Prostate gland (tissue), 2 donors: ENCODE measurements around the gene CCDC157. TPM values are rescaled to one million over a fixed set of nuclear protein-coding genes. Genes with fewer than 3 reads are reported as not detected.
A peak's percentile ranks its signal among the peaks of the same experiment; 100 is the strongest.

Experiments used
- DNase-seq: peaks from one replicate; pipeline ENCODE4 v3.0.0-alpha.2; 2019; ENCODE audit warnings: low spot score
- H3K27ac ChIP-seq, 2 donors: fragments of 200-600 bp; sonication (generic); 2 replicates each; pipeline ENCODE4 v1.5.1; 2017 to 2019
- H3K27me3 ChIP-seq: fragments of 200-600 bp; sonication (generic); replicated peaks from 2 replicates; pipeline ENCODE4 v1.5.1; 2019; ENCODE audit not compliant: insufficient read depth
- H3K36me3 ChIP-seq, 2 donors: fragments of 200-600 bp; sonication (generic); 1 replicate in 1 of 2; 2 replicates in 1 of 2; pipeline versions ENCODE4 v1.5.1 to v1.8.1; 2017 to 2019
- H3K4me1 ChIP-seq: fragments of 200-600 bp; sonication (generic); replicated peaks from 2 replicates; pipeline ENCODE4 v1.5.1; 2019
- H3K4me3 ChIP-seq, 2 donors: fragments of 200-600 bp; sonication (generic); 2 replicates each; pipeline ENCODE4 v1.5.1; 2017 to 2019
- H3K9me3 ChIP-seq: fragments of 200-600 bp; sonication (generic); 2 replicates; pipeline ENCODE4 v1.5.1; 2017
- POLR2A ChIP-seq: fragments of 450-650 bp; IDR thresholded peaks from one replicate; pipeline ENCODE4 v1.6.1; 2016; ENCODE audit warnings: antibody characterized with exemption, mild to moderate bottlenecking
- POLR2AphosphoS5 ChIP-seq: sonication (generic); formaldehyde crosslinking; IDR thresholded peaks from one replicate; pipeline ENCODE4 v1.6.1; 2017; ENCODE audit warnings: antibody characterized with exemption
- WGBS: methylation state at CpG from one replicate; pipeline ENCODE4 v1.1.5; 2018; 5-methylcytosine and 5-hydroxymethylcytosine counted together
- intact Hi-C: fragments of 100-400 bp; cut with DNase I; formaldehyde crosslinking; loops from one replicate; pipeline ENCODE4 v1.14.2; 2022
- total RNA-seq, 2 donors: library from RNA; depleted of rRNA; stranded (reverse); fragments of >200 nt; gene quantifications; one replicate each; pipeline ENCODE4 v1.1.0, GENCODE V29; 2016
- TF ChIP-seq, protein P1 (sequence below), 4 experiments: fragments of 200-600 bp in 2 of 4; fragments of 450-650 bp in 2 of 4; sonication (generic) in 2 of 4; IDR thresholded peaks; 1 replicate in 3 of 4; 2 replicates in 1 of 4; pipeline ENCODE4 v1.5.1; 2016 to 2019; ENCODE audit warnings: antibody characterized with exemption in 4 of 4, mild to moderate bottlenecking in 2 of 4, moderate library complexity in 2 of 4

CCDC157 gene
- total RNA-seq, 2 donors from 2014 or later = 3.5 to 28.6 TPM

DNA sequence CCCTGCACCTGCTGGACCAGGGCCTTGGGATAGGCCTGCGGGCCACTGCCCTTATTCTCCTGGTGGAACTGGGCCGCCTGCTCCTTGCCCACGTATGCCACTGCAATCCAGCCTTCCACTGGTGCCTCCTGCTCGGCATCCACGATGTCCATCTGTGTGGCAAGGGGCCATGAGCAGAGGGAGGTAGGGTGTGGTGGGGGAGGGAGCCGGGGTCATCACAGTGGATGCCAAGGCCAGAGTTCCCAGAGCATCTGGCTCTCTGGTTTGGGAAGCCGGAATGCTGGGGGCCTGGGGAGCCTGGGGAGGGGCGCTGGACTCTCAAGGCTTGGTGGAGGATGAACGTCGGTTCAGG lies 29.8 kb downstream of the CCDC157 start:
- Histone ChIP-seq H3K27me3 (no peaks in the 10 kb centered on the region), H3K36me3 (no peaks in the 10 kb centered on the region), H3K4me3 (peak overlapping the region; percentile 55 to 57), H3K27ac (peak overlapping the region; percentile 57 to 76), H3K9me3 (no peaks in the 10 kb centered on the region), H3K4me1 (no peaks in the 10 kb centered on the region)
- DNase-seq = no peak
- WGBS = 24% methylated on average over 10 of the region's 10 CpGs
- intact Hi-C loops = loop anchor here (1.0 to 2.0 kb wide), 3 partner anchors 30 to 278 kb away; partner anchors contain the start of genes CCDC157 and SF3A1
- TF ChIP-seq POLR2A (no peak), POLR2AphosphoS5 (no peak)
- TF ChIP-seq, protein P1, sequence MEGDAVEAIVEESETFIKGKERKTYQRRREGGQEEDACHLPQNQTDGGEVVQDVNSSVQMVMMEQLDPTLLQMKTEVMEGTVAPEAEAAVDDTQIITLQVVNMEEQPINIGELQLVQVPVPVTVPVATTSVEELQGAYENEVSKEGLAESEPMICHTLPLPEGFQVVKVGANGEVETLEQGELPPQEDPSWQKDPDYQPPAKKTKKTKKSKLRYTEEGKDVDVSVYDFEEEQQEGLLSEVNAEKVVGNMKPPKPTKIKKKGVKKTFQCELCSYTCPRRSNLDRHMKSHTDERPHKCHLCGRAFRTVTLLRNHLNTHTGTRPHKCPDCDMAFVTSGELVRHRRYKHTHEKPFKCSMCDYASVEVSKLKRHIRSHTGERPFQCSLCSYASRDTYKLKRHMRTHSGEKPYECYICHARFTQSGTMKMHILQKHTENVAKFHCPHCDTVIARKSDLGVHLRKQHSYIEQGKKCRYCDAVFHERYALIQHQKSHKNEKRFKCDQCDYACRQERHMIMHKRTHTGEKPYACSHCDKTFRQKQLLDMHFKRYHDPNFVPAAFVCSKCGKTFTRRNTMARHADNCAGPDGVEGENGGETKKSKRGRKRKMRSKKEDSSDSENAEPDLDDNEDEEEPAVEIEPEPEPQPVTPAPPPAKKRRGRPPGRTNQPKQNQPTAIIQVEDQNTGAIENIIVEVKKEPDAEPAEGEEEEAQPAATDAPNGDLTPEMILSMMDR (IDR thresholded peaks at IDR 0.05) = no peak

DNA sequence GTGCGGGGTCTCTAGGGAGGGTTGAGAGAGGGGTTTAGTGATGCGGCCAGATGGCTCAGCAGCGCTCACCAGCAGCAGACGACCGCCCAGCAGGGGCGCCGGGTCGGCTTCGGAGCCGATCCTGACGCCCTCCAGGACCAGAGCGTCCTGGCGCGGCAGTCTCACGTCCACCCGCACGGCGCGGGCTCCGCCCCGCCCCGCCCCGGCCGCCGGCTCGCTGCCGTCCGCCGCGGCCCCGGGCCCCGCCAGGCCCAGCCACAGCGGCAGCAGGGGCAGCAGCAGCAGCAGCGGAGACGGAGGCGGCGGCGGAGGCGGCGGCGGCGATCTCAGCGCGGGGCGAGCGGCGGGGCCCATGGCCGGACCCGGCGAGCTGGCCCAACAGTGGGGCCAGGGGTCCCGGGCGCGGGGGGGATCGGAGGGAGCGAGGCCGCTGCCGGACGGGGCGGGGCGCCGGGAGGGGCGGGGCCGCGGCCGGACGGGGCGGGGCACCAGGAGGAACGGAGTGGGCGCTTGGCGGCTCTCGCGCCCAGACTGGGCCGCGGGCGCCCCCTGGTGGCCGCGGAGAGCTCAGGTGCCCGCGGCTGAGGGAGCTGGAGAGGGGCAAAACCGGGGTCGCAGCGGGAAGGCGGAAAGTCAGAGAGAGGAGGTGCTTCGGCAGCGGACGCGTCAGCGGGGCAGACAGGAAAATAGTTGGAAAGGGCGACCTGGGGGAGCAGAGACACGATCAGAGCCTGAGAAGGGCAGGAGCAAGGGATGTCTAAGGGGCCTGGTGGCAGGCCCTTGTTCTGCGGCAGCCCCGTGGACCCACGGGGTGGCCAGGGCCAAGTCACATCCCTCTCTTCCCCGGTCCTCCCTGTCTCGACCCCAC lies 30.4 kb downstream of the CCDC157 start, which contains the start of gene RNF215:
RNF215 (minus strand) TSS at position 452 of the 868 bp plus-strand sequence; CDS start at position 354, 98 bp downstream.
- H3K4me1 ChIP-seq = no peaks in the 10 kb centered on the region
- TF ChIP-seq, protein P1 (IDR thresholded peaks at IDR 0.05) = peak; percentile 96 to 98 (median 97)
- TF ChIP-seq POLR2A (no peak), POLR2AphosphoS5 (peak; percentile 22)
- H3K36me3 ChIP-seq = no peaks in the 10 kb centered on the region
- intact Hi-C loops = loop anchor here (1.0 to 2.0 kb wide), 4 partner anchors 30 to 278 kb away; partner anchors contain the start of genes CCDC157 and SF3A1
- DNase-seq = peak; percentile 74
- WGBS = 1% methylated on average over 73 of the region's 95 CpGs
- no peaks in the 10 kb centered on the region for H3K27me3 ChIP-seq
- peak within 1 kb of the TSS; percentile 57 to 76 for H3K27ac ChIP-seq
- H3K9me3 ChIP-seq = no peaks in the 10 kb centered on the region
- H3K4me3 ChIP-seq = peak within 1 kb of the TSS; percentile 55 to 57

DNA sequence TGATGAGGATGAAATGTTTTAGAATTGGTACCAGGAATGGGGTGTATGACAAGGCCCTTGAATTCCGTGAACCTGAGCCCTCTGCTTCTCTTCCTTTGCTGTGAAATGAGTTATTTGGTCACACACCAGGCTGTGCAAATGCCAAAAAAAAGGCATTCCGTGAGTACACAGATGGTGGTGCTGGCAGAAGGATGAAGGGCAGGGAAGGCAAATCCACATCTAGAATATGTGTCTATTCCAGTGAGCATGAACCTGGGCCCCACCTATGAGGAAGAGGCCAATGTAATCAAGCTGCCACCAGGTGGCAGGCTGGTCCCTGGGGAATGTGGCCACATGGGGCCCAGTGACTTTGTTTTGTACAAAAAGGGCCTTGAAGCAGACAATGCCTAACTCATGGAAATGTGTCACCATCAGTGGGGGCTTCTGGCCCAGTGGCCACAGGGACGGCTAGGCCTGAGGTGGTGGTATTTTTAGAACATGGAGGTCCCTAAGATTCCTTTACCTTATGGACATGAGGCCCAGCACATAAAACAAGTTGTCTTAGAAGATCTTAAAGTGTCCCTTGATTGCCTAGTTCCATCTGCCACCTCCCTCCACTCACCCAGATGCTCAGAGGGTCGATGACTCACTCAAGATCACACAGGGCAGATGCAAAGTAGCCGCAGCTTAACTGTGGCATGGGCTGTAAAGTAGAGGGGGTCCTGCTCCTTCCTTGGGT lies 34.3 kb downstream of the CCDC157 start:
- 62% methylated on average over 5 of the region's 5 CpGs for WGBS
- Histone ChIP-seq H3K9me3 (no peaks in the 10 kb centered on the region), H3K36me3 (no peaks in the 10 kb centered on the region), H3K27ac (peak overlapping the region; percentile 0 to 95), H3K4me1 (peaks cover 10% of the 10 kb centered on the region), H3K4me3 (no peak overlapping the region), H3K27me3 (no peaks in the 10 kb centered on the region)
- peak; percentile 80 for DNase-seq
- TF ChIP-seq POLR2A (no peak), POLR2AphosphoS5 (peak; percentile 74)
- TF ChIP-seq, protein P1 (IDR thresholded peaks at IDR 0.05) = peak; percentile 76 to 94 (median 92)
- intact Hi-C loops = loop anchor here (5.0 kb wide), 1 partner anchor 96 kb away; no protein-coding TSS in a partner anchor

DNA sequence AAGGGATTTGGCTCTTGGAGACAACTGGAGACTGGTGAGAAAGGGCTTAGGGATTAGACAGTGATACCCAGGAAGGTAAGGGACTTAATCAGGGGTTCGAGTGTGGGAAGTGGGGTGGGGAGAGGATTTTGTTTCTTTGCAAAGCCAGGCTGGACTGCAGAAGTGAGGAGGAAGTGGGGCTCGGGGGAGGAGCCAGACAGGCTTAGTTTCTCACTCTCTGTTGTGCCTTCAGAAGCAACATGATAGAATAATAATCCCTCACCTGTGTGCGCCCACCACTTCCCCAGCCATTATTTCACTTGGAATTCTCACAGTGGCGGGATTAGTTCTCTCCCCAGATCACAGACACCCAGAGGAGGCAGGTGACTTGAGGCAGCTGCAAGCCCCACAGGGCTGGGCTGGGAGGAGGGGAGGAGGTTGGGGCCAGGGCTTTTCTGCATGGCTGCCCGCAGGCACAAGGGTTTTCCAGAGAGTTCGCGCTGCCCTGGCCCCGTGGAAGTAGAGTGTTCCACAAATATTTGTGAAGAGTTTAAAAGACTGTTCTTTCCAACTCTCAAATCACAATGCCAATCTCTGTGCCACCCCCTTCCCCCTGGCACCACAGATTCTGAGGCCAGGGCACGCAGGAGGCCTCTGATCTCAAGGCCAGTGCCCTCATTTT lies 36.0 kb downstream of the CCDC157 start:
- Histone ChIP-seq H3K27ac (peak overlapping the region; percentile 81 to 95), H3K27me3 (no peaks in the 10 kb centered on the region), H3K36me3 (no peaks in the 10 kb centered on the region), H3K9me3 (no peaks in the 10 kb centered on the region), H3K4me3 (no peak overlapping the region), H3K4me1 (peaks cover 10% of the 10 kb centered on the region)
- intact Hi-C loops = loop anchor here (5.0 kb wide), 1 partner anchor 95 kb away; no protein-coding TSS in a partner anchor
- TF ChIP-seq POLR2AphosphoS5 = peak; percentile 75
- no peak for TF ChIP-seq POLR2A
- DNase-seq = peak; percentile 69
- 46% methylated on average over 9 of the region's 9 CpGs for WGBS
